ENCODE measurements around the gene RPS27.
"Not testable (repeated sequence)": the region's sequence is repeated elsewhere in the genome, so short reads cannot be mapped to it uniquely, and the experiment has no call there.

- TF ChIP-seq, protein P1, sequence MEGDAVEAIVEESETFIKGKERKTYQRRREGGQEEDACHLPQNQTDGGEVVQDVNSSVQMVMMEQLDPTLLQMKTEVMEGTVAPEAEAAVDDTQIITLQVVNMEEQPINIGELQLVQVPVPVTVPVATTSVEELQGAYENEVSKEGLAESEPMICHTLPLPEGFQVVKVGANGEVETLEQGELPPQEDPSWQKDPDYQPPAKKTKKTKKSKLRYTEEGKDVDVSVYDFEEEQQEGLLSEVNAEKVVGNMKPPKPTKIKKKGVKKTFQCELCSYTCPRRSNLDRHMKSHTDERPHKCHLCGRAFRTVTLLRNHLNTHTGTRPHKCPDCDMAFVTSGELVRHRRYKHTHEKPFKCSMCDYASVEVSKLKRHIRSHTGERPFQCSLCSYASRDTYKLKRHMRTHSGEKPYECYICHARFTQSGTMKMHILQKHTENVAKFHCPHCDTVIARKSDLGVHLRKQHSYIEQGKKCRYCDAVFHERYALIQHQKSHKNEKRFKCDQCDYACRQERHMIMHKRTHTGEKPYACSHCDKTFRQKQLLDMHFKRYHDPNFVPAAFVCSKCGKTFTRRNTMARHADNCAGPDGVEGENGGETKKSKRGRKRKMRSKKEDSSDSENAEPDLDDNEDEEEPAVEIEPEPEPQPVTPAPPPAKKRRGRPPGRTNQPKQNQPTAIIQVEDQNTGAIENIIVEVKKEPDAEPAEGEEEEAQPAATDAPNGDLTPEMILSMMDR (conservative IDR thresholded peaks at IDR 0.05; ENCODE audit: low read depth in 2 of 2) = not testable (repeated sequence)
- not testable (repeated sequence) for TF ChIP-seq NANOG (IDR thresholded peaks at IDR 0.05; ENCODE audit: borderline replicate concordance); EZH2 (IDR thresholded peaks at IDR 0.05; ENCODE audit: low read depth, unreplicated experiment); POLR2AphosphoS5 (IDR thresholded peaks at IDR 0.05; ENCODE audit: low read depth); REST (IDR thresholded peaks at IDR 0.05; ENCODE audit: unreplicated experiment); ZNF114 (CRISPR knock-in tag; IDR thresholded peaks at IDR 0.05); EZH2phosphoT487 (IDR thresholded peaks at IDR 0.05; ENCODE audit: unreplicated experiment)
- TF ChIP-seq, protein P2, sequence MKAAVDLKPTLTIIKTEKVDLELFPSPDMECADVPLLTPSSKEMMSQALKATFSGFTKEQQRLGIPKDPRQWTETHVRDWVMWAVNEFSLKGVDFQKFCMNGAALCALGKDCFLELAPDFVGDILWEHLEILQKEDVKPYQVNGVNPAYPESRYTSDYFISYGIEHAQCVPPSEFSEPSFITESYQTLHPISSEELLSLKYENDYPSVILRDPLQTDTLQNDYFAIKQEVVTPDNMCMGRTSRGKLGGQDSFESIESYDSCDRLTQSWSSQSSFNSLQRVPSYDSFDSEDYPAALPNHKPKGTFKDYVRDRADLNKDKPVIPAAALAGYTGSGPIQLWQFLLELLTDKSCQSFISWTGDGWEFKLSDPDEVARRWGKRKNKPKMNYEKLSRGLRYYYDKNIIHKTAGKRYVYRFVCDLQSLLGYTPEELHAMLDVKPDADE (IDR thresholded peaks at IDR 0.05) = not testable (repeated sequence)
Observed at GRCh38 chr1:154012543-154012942, 22.0 kb downstream of the RPS27 start.
